COLO668 (cell line): ENCODE measurements around the gene PARP16.
"Not testable (repeated sequence)": the region's sequence is repeated elsewhere in the genome, so short reads cannot be mapped to it uniquely, and the experiment has no call there.

ENCODE experiments used
- DNase-seq: peaks from one replicate; lab custom pipeline; 2025; ENCODE audit not compliant: unreplicated experiment; lab: John Stamatoyannopoulos, UW

The PARP16 gene

GRCh38 chr15:65278480-65278879, 8.2 kb downstream of the PARP16 start:
- DNase-seq: no peak

GRCh38 chr15:65277015-65277414, 9.7 kb downstream of the PARP16 start:
- DNase-seq: no peak

- DNase-seq: no peak
Observed at GRCh38 chr15:65275728-65276126, 11.0 kb downstream of the PARP16 start.

- DNase-seq: no peak
Observed at GRCh38 chr15:65275104-65275727, 11.5 kb downstream of the PARP16 start.

GRCh38 chr15:65270811-65271545, 15.7 kb downstream of the PARP16 start:
- not testable (repeated sequence) for DNase-seq

GRCh38 chr15:65268411-65268810, 18.3 kb downstream of the PARP16 start:
- DNase-seq: no peak

GRCh38 chr15:65266469-65266868, 20.2 kb downstream of the PARP16 start:
- DNase-seq: no peak

- DNase-seq: no peak
Observed at GRCh38 chr15:65264863-65265430, 21.7 kb downstream of the PARP16 start.

- no peak for DNase-seq
Observed at GRCh38 chr15:65263313-65263712, 23.4 kb downstream of the PARP16 start.

GRCh38 chr15:65260968-65261367, 25.7 kb downstream of the PARP16 start:
- DNase-seq: no peak

- no peak for DNase-seq
Observed at GRCh38 chr15:65259367-65259797, 27.3 kb downstream of the PARP16 start.

- no peak for DNase-seq
Observed at GRCh38 chr15:65258375-65259262, 28.1 kb downstream of the PARP16 start.

GRCh38 chr15:65255486-65256140, 31.1 kb downstream of the PARP16 start:
- DNase-seq: no peak

GRCh38 chr15:65254758-65255157, 31.9 kb downstream of the PARP16 start:
- no peak for DNase-seq

GRCh38 chr15:65254356-65254755, 32.3 kb downstream of the PARP16 start:
- no peak for DNase-seq

- DNase-seq: no peak
Observed at GRCh38 chr15:65249641-65250040, 37.0 kb downstream of the PARP16 start.

- no peak for DNase-seq
Observed at GRCh38 chr15:65248511-65249255, 38.0 kb downstream of the PARP16 start.

- DNase-seq: no peak
Observed at GRCh38 chr15:65246939-65247338, 39.7 kb downstream of the PARP16 start.

GRCh38 chr15:65246026-65246714, 40.5 kb downstream of the PARP16 start:
- DNase-seq: no peak
